GM23248 (cell line): Measurements from ENCODE around the gene ZNF365. TPM values are rescaled to one million over a fixed set of nuclear protein-coding genes. Genes with fewer than 3 reads are reported as not detected.

Experiments
- DNase-seq: peaks from one replicate; pipeline ENCODE4 v3.0.0-alpha.2; 2015
- H2AFZ ChIP-seq: fragments of 200-600 bp; sonication (generic); 2 replicates; pipeline ENCODE4 v1.6.1; 2016; ENCODE audit warnings: antibody characterized with exemption
- H3F3A ChIP-seq: fragments of 200-600 bp; sonication (generic); 2 replicates; pipeline ENCODE4 v1.6.1; 2016; ENCODE audit warnings: mild to moderate bottlenecking, antibody characterized with exemption, mixed run types; ENCODE audit not compliant: insufficient read depth
- H3K27ac ChIP-seq: fragments of 200-600 bp; sonication (generic); 2 replicates; pipeline ENCODE4 v1.5.1; 2016; ENCODE audit warnings: mild to moderate bottlenecking
- H3K27me3 ChIP-seq: fragments of 200-600 bp; sonication (generic); replicated peaks from 2 replicates; pipeline ENCODE4 v1.6.1; 2016; ENCODE audit warnings: mild to moderate bottlenecking; ENCODE audit not compliant: insufficient read depth
- H3K36me3 ChIP-seq: fragments of 200-600 bp; sonication (generic); 2 replicates; pipeline ENCODE4 v1.6.1; 2016; ENCODE audit warnings: low read depth, mild to moderate bottlenecking
- H3K4me1 ChIP-seq: fragments of 200-600 bp; sonication (generic); 2 replicates; pipeline ENCODE4 v1.6.1; 2016; ENCODE audit warnings: mild to moderate bottlenecking; ENCODE audit not compliant: insufficient read depth
- H3K4me2 ChIP-seq: fragments of 200-600 bp; sonication (generic); one replicate; pipeline ENCODE4 v1.6.1; 2016; ENCODE audit warnings: mild to moderate bottlenecking; ENCODE audit not compliant: unreplicated experiment
- H3K4me3 ChIP-seq: fragments of 200-600 bp; sonication (generic); 2 replicates; pipeline ENCODE4 v1.5.1; 2016; ENCODE audit warnings: mild to moderate bottlenecking
- H3K79me2 ChIP-seq: fragments of 200-600 bp; sonication (generic); 2 replicates; pipeline ENCODE4 v1.6.1; 2016; ENCODE audit warnings: mild to moderate bottlenecking; ENCODE audit not compliant: insufficient read depth
- H3K9ac ChIP-seq: fragments of 200-600 bp; sonication (generic); 2 replicates; pipeline ENCODE4 v1.6.1; 2016; ENCODE audit warnings: mild to moderate bottlenecking
- H3K9me2 ChIP-seq: fragments of 200-600 bp; sonication (generic); 2 replicates; pipeline ENCODE4 v1.6.1; 2016; ENCODE audit warnings: mixed run types, mild to moderate bottlenecking, moderate library complexity; ENCODE audit not compliant: insufficient read depth
- H3K9me3 ChIP-seq: fragments of 200-600 bp; sonication (generic); one replicate; pipeline ENCODE4 v1.6.1; 2017; ENCODE audit warnings: low read depth
- H4K20me1 ChIP-seq: fragments of 200-600 bp; sonication (generic); 2 replicates; pipeline ENCODE4 v1.6.0; 2016; ENCODE audit not compliant: insufficient read depth
- EZH2 ChIP-seq: fragments of 200-600 bp; sonication (generic); IDR thresholded peaks from 2 replicates; pipeline ENCODE4 v1.6.1; 2018; ENCODE audit warnings: antibody characterized with exemption, mild to moderate bottlenecking; ENCODE audit not compliant: insufficient read depth, poor library complexity, severe bottlenecking
- EZH2phosphoT487 ChIP-seq: fragments of 200-600 bp; sonication (generic); IDR thresholded peaks from 2 replicates; pipeline ENCODE4 v1.6.1; 2018; ENCODE audit warnings: antibody characterized with exemption, moderate library complexity, mild to moderate bottlenecking, low read depth; ENCODE audit not compliant: insufficient read depth
- WGBS, 2 experiments: methylation state at CpG; one replicate each; pipeline ENCODE4 v1.1.6; 2015 to 2017; ENCODE audit warnings: low lambda C conversion rate in 2 of 2, low coverage in 1 of 2; ENCODE audit errors: missing lambda C conversion rate in 2 of 2; 5-methylcytosine and 5-hydroxymethylcytosine counted together
- in situ Hi-C: fragments of 300-500 bp; cut with MboI; formaldehyde crosslinking; loops from 2 replicates; pipeline ENCODE4 v1.15.0; 2020
- polyA plus RNA-seq: library from polyadenylated mRNA; unstranded; fragments of >200 nt; fragmentation: Nextera tagmentation; extraction: Ambion mirVana; gene quantifications from 2 replicates; pipeline ENCODE4 v1.2.1, GENCODE V29; 2016
- total RNA-seq: library from RNA; depleted of rRNA; stranded (reverse); fragments of >200 nt; shearing (Covaris generic); gene quantifications from 2 replicates; pipeline ENCODE4 v1.2.3, GENCODE V29; 2014

Gene ZNF365
- total and polyA plus RNA-seq, 2 experiments from 2014 or later = 0.86 to 1.4 TPM

GRCh38 chr10:62430881-62431280, 56.7 kb downstream of the ZNF365 start:
- H3F3A ChIP-seq = peaks cover 15% of the 10 kb centered on the region
- H3K27me3 ChIP-seq = no peaks in the 10 kb centered on the region
- H3K4me1 ChIP-seq = peaks cover 22% of the 10 kb centered on the region
- no peaks in the 10 kb centered on the region for H3K79me2 ChIP-seq
- H4K20me1 ChIP-seq = no peaks in the 10 kb centered on the region
- in situ Hi-C loops = no loop called here
- no peak overlapping the region for H2AFZ ChIP-seq
- no peak overlapping the region for H3K9ac ChIP-seq
- TF ChIP-seq EZH2phosphoT487 = no peak
- TF ChIP-seq EZH2 = no peak
- DNase-seq = no peak
- no peaks in the 10 kb centered on the region for H3K9me3 ChIP-seq
- 98 to 100% methylated on average over 1 of the region's 1 CpG for WGBS, 2 experiments
- H3K27ac ChIP-seq = no peak overlapping the region
- no peaks in the 10 kb centered on the region for H3K36me3 ChIP-seq
- H3K4me2 ChIP-seq = no peak overlapping the region
- H3K4me3 ChIP-seq = no peak overlapping the region
- H3K9me2 ChIP-seq = no peaks in the 10 kb centered on the region

- H3K4me2 ChIP-seq = peak overlapping the region; percentile 38
- no peaks in the 10 kb centered on the region for H3K27me3 ChIP-seq
- no peak overlapping the region for H3K9ac ChIP-seq
- H2AFZ ChIP-seq = no peak overlapping the region
- 0 to 4% methylated on average over 5 of the region's 5 CpGs for WGBS, 2 experiments
- TF ChIP-seq EZH2phosphoT487 (0 out of 2 replicates have a peak, but pooled peaks have one; percentile 30), EZH2 (no peak)
- peak overlapping the region; percentile 55 for H3K27ac ChIP-seq
- H3K79me2 ChIP-seq = no peaks in the 10 kb centered on the region
- H3K4me1 ChIP-seq = peaks cover 17% of the 10 kb centered on the region
- DNase-seq = peak; percentile 98
- H3K9me3 ChIP-seq = no peaks in the 10 kb centered on the region
- H3F3A ChIP-seq = peaks cover 15% of the 10 kb centered on the region
- no peaks in the 10 kb centered on the region for H4K20me1 ChIP-seq
- no peak overlapping the region for H3K4me3 ChIP-seq
- no peaks in the 10 kb centered on the region for H3K36me3 ChIP-seq
- in situ Hi-C loops = no loop called here
- H3K9me2 ChIP-seq = no peaks in the 10 kb centered on the region
These were observed 59.1 kb downstream of the ZNF365 start for GRCh38 chr10:62433181-62433692.

- in situ Hi-C loops = no loop called here
These were observed 59.7 kb downstream of the ZNF365 start for GRCh38 chr10:62433901-62434300.

GRCh38 chr10:62437696-62438095, 63.5 kb downstream of the ZNF365 start:
- Histone ChIP-seq H3K27ac (no peak overlapping the region), H3K4me2 (no peak overlapping the region), H3K27me3 (no peaks in the 10 kb centered on the region), H3K9ac (no peak overlapping the region), H2AFZ (no peak overlapping the region), H4K20me1 (no peaks in the 10 kb centered on the region), H3K4me3 (no peak overlapping the region), H3K36me3 (no peaks in the 10 kb centered on the region), H3F3A (peaks cover 15% of the 10 kb centered on the region), H3K79me2 (no peaks in the 10 kb centered on the region), H3K9me2 (no peaks in the 10 kb centered on the region), H3K9me3 (no peaks in the 10 kb centered on the region), H3K4me1 (peaks cover 14% of the 10 kb centered on the region)
- 0 to 1% methylated on average over 3 of the region's 3 CpGs for WGBS, 2 experiments
- DNase-seq = peak; percentile 80
- in situ Hi-C loops = no loop called here
- peak; percentile 96 for TF ChIP-seq EZH2phosphoT487
- no peak for TF ChIP-seq EZH2

More at GRCh38 chr10:62433901-62434300, 59.7 kb downstream of the ZNF365 start:
- no peaks in the 10 kb centered on the region for H3K36me3 ChIP-seq
- DNase-seq = no peak
- H3K4me1 ChIP-seq = peaks cover 17% of the 10 kb centered on the region
- H3K27ac ChIP-seq = no peak overlapping the region
- H4K20me1 ChIP-seq = no peaks in the 10 kb centered on the region
- H3K9me3 ChIP-seq = no peaks in the 10 kb centered on the region
- no peaks in the 10 kb centered on the region for H3K79me2 ChIP-seq
- no peaks in the 10 kb centered on the region for H3K9me2 ChIP-seq
- no peak for TF ChIP-seq EZH2
- TF ChIP-seq EZH2phosphoT487 = no peak
- no peak overlapping the region for H3K4me3 ChIP-seq
- H3K4me2 ChIP-seq = peak overlapping the region; percentile 38
- WGBS, 2 experiments = 84 to 86% methylated on average over 4 of the region's 4 CpGs
- H3K27me3 ChIP-seq = no peaks in the 10 kb centered on the region
- H3K9ac ChIP-seq = no peak overlapping the region
- no peak overlapping the region for H2AFZ ChIP-seq
- peaks cover 15% of the 10 kb centered on the region for H3F3A ChIP-seq
